ENCODE results near the gene ZNF799. TPM values are rescaled to one million over a fixed set of nuclear protein-coding genes. Genes with fewer than 3 reads are reported as not detected.

The ZNF799 gene
- total RNA-seq, 1 experiment from 2014 or later = 3.6 TPM

- Histone ChIP-seq H3K4me3 (replicated peaks in 1 of 2; ENCODE audit: low read depth in 1 of 2, low read length in 2 of 2) (no peak overlapping the region), H4K20me1 (ENCODE audit: insufficient read depth) (no peaks in the 10 kb centered on the region), H3K9me3 (ENCODE audit: control insufficient read depth in 1 of 2, insufficient read depth in 1 of 2, low read depth in 1 of 2, low read length in 2 of 2) (peaks cover 28 to 32% of the 10 kb centered on the region in 2 experiments; a peak in 2 of 4 replicates), H3K9me2 (ENCODE audit: insufficient read depth) (no peaks in the 10 kb centered on the region), H3K36me3 (ENCODE audit: control insufficient read depth in 1 of 2, insufficient read depth in 2 of 2, low read length in 2 of 2) (no peaks in the 10 kb centered on the region), H3K4me2 (ENCODE audit: low read length) (no peak overlapping the region), H3K27me3 (ENCODE audit: insufficient read depth, low read length) (no peaks in the 10 kb centered on the region), H3K4me1 (ENCODE audit: control insufficient read depth in 1 of 2, insufficient read depth in 2 of 2, low read length in 2 of 2) (no peaks in the 10 kb centered on the region), H2AFZ (ENCODE audit: low read depth, low read length, poor library complexity, severe bottlenecking) (no peak overlapping the region), H3K79me2 (ENCODE audit: insufficient read depth, low read length) (no peaks in the 10 kb centered on the region), H3K9ac (ENCODE audit: low read length) (no peak overlapping the region), H3K27ac (ENCODE audit: low read depth, low read length) (no peak overlapping the region)
- TF ChIP-seq YY1 (IDR thresholded peaks at IDR 0.05; ENCODE audit: extremely low read depth, insufficient replicate concordance, low read depth, low read length) = no peak
- ChIA-PET CTCF (no interaction called here), RAD21 (ENCODE audit: low non-redundant PET in 1 of 2, low total read pairs in 2 of 2, uncharacterized antibody in 2 of 2, unreplicated experiment in 2 of 2) (no interaction called here), POLR2A (no interaction called here)
- intact Hi-C loops (cut with micrococcal nuclease) = no loop called here
- no peak for ATAC-seq
- no peak for DNase-seq (ENCODE audit: low read depth, low spot score)
- BruUV-seq (replicated peaks) = no TSS peak
Observed at GRCh38 chr19:12350890-12351197, 50.2 kb downstream of the ZNF799 start.

DNA sequence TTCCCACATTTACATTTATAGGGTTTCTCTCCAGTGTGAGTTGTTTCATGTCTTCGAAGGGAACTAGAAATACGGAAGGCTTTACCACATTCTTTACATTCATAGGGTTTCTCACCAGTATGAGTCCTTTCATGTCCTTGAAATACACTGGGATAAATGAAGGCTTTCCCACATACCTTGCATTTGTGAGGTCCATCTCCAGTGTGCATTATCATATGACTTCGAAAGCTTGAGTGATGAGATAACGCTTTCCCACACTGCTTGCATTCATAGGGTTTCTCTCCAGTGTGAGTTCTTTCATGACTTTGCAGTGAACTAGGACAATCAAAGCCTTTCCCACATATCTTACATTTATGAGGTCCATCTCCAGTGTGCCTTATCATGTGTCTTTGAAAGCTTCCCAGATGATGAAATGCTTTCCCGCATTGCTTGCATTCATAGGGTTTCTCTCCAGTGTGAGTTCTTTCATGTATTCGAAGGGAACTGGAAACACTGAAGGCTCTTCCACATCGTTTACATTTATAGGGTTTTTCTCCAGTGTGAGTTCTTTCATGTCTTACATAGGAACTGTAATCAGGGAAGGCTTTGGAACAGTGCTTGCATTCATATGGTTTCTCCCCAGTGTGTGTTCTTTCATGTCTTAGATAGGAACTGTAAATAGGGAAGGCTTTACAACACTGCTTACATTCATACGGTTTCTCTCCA is 50.7 kb downstream of the ZNF799 start:
- Histone ChIP-seq H3K9me2 (ENCODE audit: insufficient read depth) (no peaks in the 10 kb centered on the region), H3K4me1 (ENCODE audit: control insufficient read depth in 1 of 2, insufficient read depth in 2 of 2, low read length in 2 of 2) (no peaks in the 10 kb centered on the region), H4K20me1 (ENCODE audit: insufficient read depth) (no peaks in the 10 kb centered on the region), H3K9ac (ENCODE audit: low read length) (no peak overlapping the region), H3K4me2 (ENCODE audit: low read length) (no peak overlapping the region), H3K27ac (ENCODE audit: low read depth, low read length) (no peak overlapping the region), H3K79me2 (ENCODE audit: insufficient read depth, low read length) (no peaks in the 10 kb centered on the region), H3K36me3 (ENCODE audit: control insufficient read depth in 1 of 2, insufficient read depth in 2 of 2, low read length in 2 of 2) (no peaks in the 10 kb centered on the region), H3K9me3 (ENCODE audit: control insufficient read depth in 1 of 2, insufficient read depth in 1 of 2, low read depth in 1 of 2, low read length in 2 of 2) (peaks cover 28 to 32% of the 10 kb centered on the region in 2 experiments; a peak in 2 of 4 replicates), H3K27me3 (ENCODE audit: insufficient read depth, low read length) (no peaks in the 10 kb centered on the region), H3K4me3 (replicated peaks in 1 of 2; ENCODE audit: low read depth in 1 of 2, low read length in 2 of 2) (no peak overlapping the region), H2AFZ (ENCODE audit: low read depth, low read length, poor library complexity, severe bottlenecking) (no peak overlapping the region)
- ChIA-PET RAD21 (ENCODE audit: low non-redundant PET in 1 of 2, low total read pairs in 2 of 2, uncharacterized antibody in 2 of 2, unreplicated experiment in 2 of 2) (no interaction called here), CTCF (no interaction called here), POLR2A (no interaction called here)
- DNase-seq (ENCODE audit: low read depth, low spot score) (no peak), ATAC-seq (no peak)
- no TSS peak for BruUV-seq (replicated peaks)
- intact Hi-C loops (cut with micrococcal nuclease) = no loop called here
- TF ChIP-seq SP1 (IDR thresholded peaks at IDR 0.05; ENCODE audit: low read depth) (no peak), ZNF274 (IDR thresholded peaks at IDR 0.05; ENCODE audit: low read depth, low read length) (peak; percentile 77), CTCF (IDR thresholded peaks at IDR 0.05 in 2 of 3, conservative IDR thresholded peaks at IDR 0.05 in 1 of 3; ENCODE audit: borderline replicate concordance in 1 of 3, insufficient read depth in 1 of 3, low read depth in 2 of 3, low read length in 2 of 3) (no peak)

Data from HCT116 (cell line).